Loucy (cell line): ENCODE data around the gene UBALD2.

ENCODE experiments used
- H2AFZ ChIP-seq: fragments of 200-600 bp; sonication (generic); 2 replicates; pipeline ENCODE4 v1.6.0; 2016; ENCODE audit warnings: antibody characterized with exemption, mild to moderate bottlenecking, low read length, moderate library complexity
- H3F3A ChIP-seq: fragments of 200-600 bp; 2 replicates; pipeline ENCODE4 v1.6.0; 2016; ENCODE audit warnings: antibody characterized with exemption, low read depth, mild to moderate bottlenecking
- H3K27me3 ChIP-seq: fragments of 200-600 bp; sonication (generic); 2 replicates; pipeline ENCODE4 v1.6.1; 2014; ENCODE audit warnings: low read length, mild to moderate bottlenecking; ENCODE audit not compliant: insufficient read depth, poor library complexity, severe bottlenecking
- H3K36me3 ChIP-seq: fragments of 200-600 bp; sonication (generic); 2 replicates; pipeline ENCODE4 v1.6.1; 2016; ENCODE audit warnings: low read length; ENCODE audit not compliant: insufficient read depth
- H3K4me1 ChIP-seq: fragments of 200-600 bp; sonication (generic); 2 replicates; pipeline ENCODE4 v1.5.1; 2014; ENCODE audit warnings: low read length, mild to moderate bottlenecking; ENCODE audit not compliant: insufficient read depth, poor library complexity, severe bottlenecking
- H3K4me2 ChIP-seq: fragments of 200-600 bp; sonication (generic); 2 replicates; pipeline ENCODE4 v1.6.0; 2014; ENCODE audit warnings: antibody characterized with exemption, low read length, low read depth, mild to moderate bottlenecking; ENCODE audit not compliant: poor library complexity, severe bottlenecking
- H3K4me3 ChIP-seq: fragments of 200-600 bp; sonication (generic); 2 replicates; pipeline ENCODE4 v1.5.1; 2014; ENCODE audit warnings: low read length, mild to moderate bottlenecking, mixed read lengths; ENCODE audit not compliant: poor library complexity, severe bottlenecking
- H3K79me2 ChIP-seq: fragments of 200-600 bp; sonication (generic); 2 replicates; pipeline ENCODE4 v1.6.1; 2014; ENCODE audit warnings: low read length; ENCODE audit not compliant: insufficient read depth
- H3K9ac ChIP-seq: fragments of 200-600 bp; sonication (generic); 2 replicates; pipeline ENCODE4 v1.6.0; 2014; ENCODE audit warnings: mild to moderate bottlenecking, low read depth, low read length, moderate library complexity; ENCODE audit not compliant: poor library complexity, severe bottlenecking
- H3K9me2 ChIP-seq: fragments of 200-600 bp; sonication (generic); replicated peaks from 2 replicates; pipeline ENCODE4 v1.6.1; 2016; ENCODE audit warnings: low read depth, low read length, mixed read lengths
- H3K9me3 ChIP-seq: fragments of 200-600 bp; sonication (generic); 2 replicates; pipeline ENCODE4 v1.6.1; 2014; ENCODE audit warnings: mild to moderate bottlenecking, antibody characterized with exemption, low read length, low read depth; ENCODE audit not compliant: insufficient read depth
- H4K20me1 ChIP-seq: fragments of 200-600 bp; sonication (generic); 2 replicates; pipeline ENCODE4 v1.6.0; 2014; ENCODE audit warnings: antibody characterized with exemption, low read length, mild to moderate bottlenecking; ENCODE audit not compliant: insufficient read depth, poor library complexity, severe bottlenecking
- EZH2phosphoT487 ChIP-seq: fragments of 200-600 bp; IDR thresholded peaks from 2 replicates; pipeline ENCODE4 v1.6.1; 2018; ENCODE audit warnings: antibody characterized with exemption, mild to moderate bottlenecking, moderate library complexity, borderline replicate concordance
- TF ChIP-seq, protein P1 (sequence below): fragments of 200-600 bp; sonication (generic); conservative IDR thresholded peaks from 2 replicates; pipeline ENCODE4 v1.5.1; 2014; ENCODE audit warnings: mild to moderate bottlenecking, antibody characterized with exemption, low read length

The UBALD2 gene

DNA sequence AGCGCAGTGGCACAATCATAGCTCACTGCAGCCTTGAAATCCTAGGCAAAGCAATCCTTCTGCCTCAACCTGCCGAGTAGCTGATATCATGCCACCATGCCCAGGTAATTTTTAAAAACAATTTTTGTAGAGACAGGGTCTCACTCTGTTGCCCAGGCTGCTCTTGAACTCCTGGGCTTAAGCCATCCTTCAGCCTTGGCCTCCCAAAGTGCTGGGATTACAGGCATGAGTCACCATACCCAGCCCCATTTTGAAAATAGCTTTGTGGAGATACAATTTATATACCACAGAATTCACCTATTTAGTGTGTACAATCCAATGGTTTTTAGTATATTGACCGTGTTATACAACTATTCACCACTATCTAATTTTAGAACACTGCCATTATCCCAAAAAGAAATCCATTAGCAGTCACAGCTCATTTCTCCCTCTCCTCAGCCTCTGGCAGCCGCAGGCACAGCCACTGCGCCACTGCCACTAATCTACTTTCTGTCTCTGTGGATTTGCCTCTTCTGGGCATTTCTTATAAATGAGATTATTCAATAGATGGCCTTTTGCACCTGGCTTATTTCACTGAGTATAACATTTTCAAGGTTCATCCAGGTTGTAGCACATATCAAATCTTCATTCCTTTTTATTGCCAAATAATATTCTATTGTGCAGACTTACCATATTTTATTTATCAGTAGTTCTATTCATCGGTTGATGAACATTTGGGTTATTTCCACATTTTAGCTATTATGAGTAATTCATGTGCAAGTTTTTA, 31.4 kb upstream of the UBALD2 start:
- H3K9ac ChIP-seq, result no peak overlapping the region
- no peak overlapping the region for H2AFZ ChIP-seq
- H3F3A ChIP-seq, result no peaks in the 10 kb centered on the region
- H3K9me3 ChIP-seq, result no peaks in the 10 kb centered on the region
- H3K27me3 ChIP-seq, result no peaks in the 10 kb centered on the region
- H3K4me3 ChIP-seq, result no peak overlapping the region
- no peaks in the 10 kb centered on the region for H3K9me2 ChIP-seq
- no peaks in the 10 kb centered on the region for H4K20me1 ChIP-seq
- TF ChIP-seq, protein P1, sequence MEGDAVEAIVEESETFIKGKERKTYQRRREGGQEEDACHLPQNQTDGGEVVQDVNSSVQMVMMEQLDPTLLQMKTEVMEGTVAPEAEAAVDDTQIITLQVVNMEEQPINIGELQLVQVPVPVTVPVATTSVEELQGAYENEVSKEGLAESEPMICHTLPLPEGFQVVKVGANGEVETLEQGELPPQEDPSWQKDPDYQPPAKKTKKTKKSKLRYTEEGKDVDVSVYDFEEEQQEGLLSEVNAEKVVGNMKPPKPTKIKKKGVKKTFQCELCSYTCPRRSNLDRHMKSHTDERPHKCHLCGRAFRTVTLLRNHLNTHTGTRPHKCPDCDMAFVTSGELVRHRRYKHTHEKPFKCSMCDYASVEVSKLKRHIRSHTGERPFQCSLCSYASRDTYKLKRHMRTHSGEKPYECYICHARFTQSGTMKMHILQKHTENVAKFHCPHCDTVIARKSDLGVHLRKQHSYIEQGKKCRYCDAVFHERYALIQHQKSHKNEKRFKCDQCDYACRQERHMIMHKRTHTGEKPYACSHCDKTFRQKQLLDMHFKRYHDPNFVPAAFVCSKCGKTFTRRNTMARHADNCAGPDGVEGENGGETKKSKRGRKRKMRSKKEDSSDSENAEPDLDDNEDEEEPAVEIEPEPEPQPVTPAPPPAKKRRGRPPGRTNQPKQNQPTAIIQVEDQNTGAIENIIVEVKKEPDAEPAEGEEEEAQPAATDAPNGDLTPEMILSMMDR, result no peak
- TF ChIP-seq EZH2phosphoT487, result no peak
- H3K4me2 ChIP-seq, result no peak overlapping the region
- H3K4me1 ChIP-seq, result no peaks in the 10 kb centered on the region
- no peaks in the 10 kb centered on the region for H3K36me3 ChIP-seq
- no peaks in the 10 kb centered on the region for H3K79me2 ChIP-seq

GRCh38 chr17:76234354-76234679, 30.8 kb upstream of the UBALD2 start:
- H3K4me3 ChIP-seq, result no peak overlapping the region
- H3F3A ChIP-seq, result no peaks in the 10 kb centered on the region
- no peaks in the 10 kb centered on the region for H3K4me1 ChIP-seq
- H3K79me2 ChIP-seq, result no peaks in the 10 kb centered on the region
- H3K9me2 ChIP-seq, result no peaks in the 10 kb centered on the region
- H3K4me2 ChIP-seq, result no peak overlapping the region
- H3K9me3 ChIP-seq, result no peaks in the 10 kb centered on the region
- no peaks in the 10 kb centered on the region for H4K20me1 ChIP-seq
- TF ChIP-seq EZH2phosphoT487, result no peak
- TF ChIP-seq, protein P1, result no peak
- no peak overlapping the region for H2AFZ ChIP-seq
- no peaks in the 10 kb centered on the region for H3K36me3 ChIP-seq
- H3K27me3 ChIP-seq, result no peaks in the 10 kb centered on the region
- H3K9ac ChIP-seq, result no peak overlapping the region

GRCh38 chr17:76235883-76236282, 29.3 kb upstream of the UBALD2 start:
- no peaks in the 10 kb centered on the region for H3K9me3 ChIP-seq
- no peaks in the 10 kb centered on the region for H3F3A ChIP-seq
- H3K36me3 ChIP-seq, result no peaks in the 10 kb centered on the region
- H3K79me2 ChIP-seq, result no peaks in the 10 kb centered on the region
- no peak overlapping the region for H3K4me2 ChIP-seq
- H3K9ac ChIP-seq, result no peak overlapping the region
- no peak for TF ChIP-seq EZH2phosphoT487
- TF ChIP-seq, protein P1, result no peak
- peaks cover 2% of the 10 kb centered on the region for H3K4me1 ChIP-seq
- no peak overlapping the region for H2AFZ ChIP-seq
- peaks cover 3% of the 10 kb centered on the region for H3K27me3 ChIP-seq
- no peaks in the 10 kb centered on the region for H3K9me2 ChIP-seq
- no peak overlapping the region for H3K4me3 ChIP-seq
- no peaks in the 10 kb centered on the region for H4K20me1 ChIP-seq
